Lower leg skin (tissue), 4 donors: ENCODE measurements around the gene GALNT12. TPM values are rescaled to one million over a fixed set of nuclear protein-coding genes. Genes with fewer than 3 reads are reported as not detected.

ENCODE experiments used
- DNase-seq, 2 donors: peaks; one replicate each; pipeline ENCODE4 v3.0.0-alpha.2; 2019; ENCODE audit warnings: low spot score in 2 of 2
- H3K4me3 ChIP-seq: fragments of 200-600 bp; sonication (generic); 2 replicates; pipeline ENCODE4 v1.5.1; 2017; ENCODE audit warnings: mild to moderate bottlenecking, low read depth; ENCODE audit not compliant: poor library complexity, severe bottlenecking
- CTCF ChIP-seq, 3 donors: fragments of 450-650 bp; IDR thresholded peaks; one replicate each; pipeline ENCODE4 v1.5.1; 2016; ENCODE audit warnings: antibody characterized with exemption in 3 of 3, mild to moderate bottlenecking in 3 of 3, moderate library complexity in 2 of 3
- POLR2A ChIP-seq, 2 donors: fragments of 450-650 bp; IDR thresholded peaks; one replicate each; pipeline ENCODE4 v1.6.1; 2016 to 2017; ENCODE audit warnings: antibody characterized with exemption in 2 of 2, mild to moderate bottlenecking in 1 of 2, moderate library complexity in 1 of 2
- WGBS, 2 donors: methylation state at CpG; one replicate each; pipeline ENCODE4 v1.1.5; 2018; 5-methylcytosine and 5-hydroxymethylcytosine counted together
- intact Hi-C: fragments of 100-400 bp; cut with DNase I; formaldehyde crosslinking; loops from one replicate; pipeline ENCODE4 v1.15.0; 2023; ENCODE audit warnings: low total_unique reads
- total RNA-seq, 4 donors: library from RNA; depleted of rRNA; stranded (reverse); fragments of >200 nt; gene quantifications; one replicate each; pipeline ENCODE4 v1.1.0, GENCODE V29; 2016

The GALNT12 gene
- total RNA-seq, 4 donors from 2014 or later, result 4.9 to 8.5 (median 6.4) TPM

DNA sequence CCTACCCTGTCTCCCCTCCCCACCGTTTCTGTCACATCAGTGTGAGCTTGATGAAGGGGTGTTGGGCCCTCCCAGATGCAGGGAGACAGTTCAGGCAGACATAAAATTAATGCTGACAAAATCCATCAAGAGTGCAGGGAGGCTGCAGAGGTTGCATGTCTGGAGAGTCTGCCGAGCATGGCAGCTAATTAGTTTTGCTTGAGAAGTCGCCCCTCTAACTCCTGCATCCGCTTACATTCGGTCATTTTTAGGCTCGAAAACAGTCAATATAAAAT is 44.9 kb downstream of the GALNT12 start:
- no peak overlapping the region for H3K4me3 ChIP-seq
- WGBS, 2 donors, result 82 to 90% methylated on average over 6 of the region's 6 CpGs
- DNase-seq, result no peak
- intact Hi-C loops, result loop anchor here (5.0 kb wide), 1 partner anchor 145 kb away; no protein-coding TSS in a partner anchor
- TF ChIP-seq CTCF (IDR thresholded peaks at IDR 0.05) (no peak), POLR2A (IDR thresholded peaks at IDR 0.05) (no peak)

GRCh38 chr9:98852961-98853360 is 45.5 kb downstream of the GALNT12 start:
- TF ChIP-seq POLR2A (IDR thresholded peaks at IDR 0.05) (no peak), CTCF (IDR thresholded peaks at IDR 0.05) (no peak)
- intact Hi-C loops, result loop anchor here (5.0 kb wide), 1 partner anchor 144 kb away; no protein-coding TSS in a partner anchor
- no peak overlapping the region for H3K4me3 ChIP-seq
- no peak for DNase-seq
- WGBS, 2 donors, result 94 to 97% methylated on average over 2 of the region's 2 CpGs

- TF ChIP-seq POLR2A (IDR thresholded peaks at IDR 0.05) (no peak), CTCF (IDR thresholded peaks at IDR 0.05) (no peak)
- H3K4me3 ChIP-seq, result no peak overlapping the region
- 67 to 70% methylated on average over 2 of the region's 2 CpGs for WGBS, 2 donors
- no peak for DNase-seq
- intact Hi-C loops, result loop anchor here (5.0 kb wide), 1 partner anchor 143 kb away; no protein-coding TSS in a partner anchor
Measured at GRCh38 chr9:98854266-98854665, 46.8 kb downstream of the GALNT12 start.

- H3K4me3 ChIP-seq, result no peak overlapping the region
- TF ChIP-seq POLR2A (IDR thresholded peaks at IDR 0.05) (no peak), CTCF (IDR thresholded peaks at IDR 0.05) (no peak)
- DNase-seq, result no peak
- WGBS, 2 donors, result 96 to 97% methylated on average over 1 of the region's 1 CpG
- intact Hi-C loops, result no loop called here
Measured at GRCh38 chr9:98855592-98855991, 48.1 kb downstream of the GALNT12 start.

DNA sequence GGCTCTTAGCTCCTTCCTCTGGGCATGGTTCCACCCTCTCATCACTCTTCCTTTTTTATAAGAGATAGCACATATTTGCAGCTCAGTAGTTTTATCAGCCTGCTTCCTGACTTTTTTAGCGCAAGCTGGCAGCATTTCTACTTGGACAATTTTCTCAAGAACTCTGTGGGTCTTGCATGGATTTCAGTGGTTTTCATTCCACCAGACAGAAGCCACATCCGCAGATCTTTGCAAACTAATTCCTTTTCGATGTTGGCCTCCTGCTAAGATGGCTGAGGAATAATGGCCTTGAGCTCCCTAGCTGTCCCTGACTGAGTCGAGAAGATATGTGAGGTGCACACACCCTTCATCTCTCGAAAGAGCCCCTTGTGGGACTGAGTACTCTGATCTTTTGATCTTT is 49.5 kb downstream of the GALNT12 start:
- intact Hi-C loops, result no loop called here
- TF ChIP-seq POLR2A (IDR thresholded peaks at IDR 0.05) (no peak), CTCF (IDR thresholded peaks at IDR 0.05) (no peak)
- WGBS, 2 donors, result 75 to 78% methylated on average over 5 of the region's 5 CpGs
- H3K4me3 ChIP-seq, result no peak overlapping the region
- no peak for DNase-seq

GRCh38 chr9:98859941-98860340 is 52.5 kb downstream of the GALNT12 start:
- no peak overlapping the region for H3K4me3 ChIP-seq
- no peak for TF ChIP-seq POLR2A (IDR thresholded peaks at IDR 0.05)
- no peak for TF ChIP-seq CTCF (IDR thresholded peaks at IDR 0.05)
- intact Hi-C loops, result no loop called here
- no peak for DNase-seq
- 83 to 88% methylated on average over 5 of the region's 5 CpGs for WGBS, 2 donors
